ENCODE results near the gene A4GALT. TPM values are rescaled to one million over a fixed set of nuclear protein-coding genes. Genes with fewer than 3 reads are reported as not detected.
A peak's percentile ranks its signal among the peaks of the same experiment; 100 is the strongest.

A4GALT gene
- total and polyA plus RNA-seq, 2 of the 13 experiments (the other 11 are each of a cell fraction or from before 2014, with no cell fraction given): 0.09 to 1.1 TPM

DNA sequence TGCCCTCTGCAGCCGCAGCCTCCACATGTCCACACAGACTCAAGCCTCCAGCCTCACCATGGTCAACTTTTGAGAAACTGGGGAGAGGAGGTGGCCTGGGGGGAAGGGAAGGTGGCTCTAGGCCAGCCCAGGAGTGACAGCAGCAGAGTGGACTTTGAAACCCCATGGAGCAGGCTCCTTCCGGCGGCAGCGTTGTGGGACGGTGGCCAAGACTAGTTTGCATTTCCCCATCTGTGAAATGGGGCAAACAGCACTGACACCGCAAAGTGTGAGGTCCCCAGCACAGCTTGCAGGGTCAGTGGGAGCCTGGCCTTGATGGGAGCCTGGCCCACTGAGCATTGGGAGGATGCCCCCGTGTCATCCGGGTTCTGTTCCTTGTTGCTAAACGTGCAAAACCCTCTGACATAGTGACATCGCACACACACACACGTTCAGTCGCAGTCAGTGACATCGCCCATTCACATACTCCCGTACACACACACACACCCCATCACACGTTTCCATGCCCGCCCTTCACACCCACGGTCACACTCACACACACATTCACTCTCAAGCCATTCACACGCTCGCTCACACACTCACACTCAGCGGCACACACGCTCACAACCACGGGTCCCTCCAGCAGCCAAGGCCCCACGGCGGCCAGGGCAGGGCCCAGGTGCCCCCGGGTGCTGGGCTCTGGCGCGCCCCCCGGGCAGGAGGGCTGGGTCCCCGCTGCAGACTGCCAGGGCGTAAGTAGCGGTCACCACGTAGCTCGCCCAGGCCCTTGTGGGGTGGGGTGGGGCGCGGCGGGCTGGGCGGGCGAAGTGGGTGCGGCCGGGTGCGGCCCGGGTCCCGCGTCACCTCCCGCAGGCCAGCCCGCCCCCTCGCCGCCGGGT is 72.1 kb downstream of the A4GALT start (continued):
- TF ChIP-seq, protein P1, sequence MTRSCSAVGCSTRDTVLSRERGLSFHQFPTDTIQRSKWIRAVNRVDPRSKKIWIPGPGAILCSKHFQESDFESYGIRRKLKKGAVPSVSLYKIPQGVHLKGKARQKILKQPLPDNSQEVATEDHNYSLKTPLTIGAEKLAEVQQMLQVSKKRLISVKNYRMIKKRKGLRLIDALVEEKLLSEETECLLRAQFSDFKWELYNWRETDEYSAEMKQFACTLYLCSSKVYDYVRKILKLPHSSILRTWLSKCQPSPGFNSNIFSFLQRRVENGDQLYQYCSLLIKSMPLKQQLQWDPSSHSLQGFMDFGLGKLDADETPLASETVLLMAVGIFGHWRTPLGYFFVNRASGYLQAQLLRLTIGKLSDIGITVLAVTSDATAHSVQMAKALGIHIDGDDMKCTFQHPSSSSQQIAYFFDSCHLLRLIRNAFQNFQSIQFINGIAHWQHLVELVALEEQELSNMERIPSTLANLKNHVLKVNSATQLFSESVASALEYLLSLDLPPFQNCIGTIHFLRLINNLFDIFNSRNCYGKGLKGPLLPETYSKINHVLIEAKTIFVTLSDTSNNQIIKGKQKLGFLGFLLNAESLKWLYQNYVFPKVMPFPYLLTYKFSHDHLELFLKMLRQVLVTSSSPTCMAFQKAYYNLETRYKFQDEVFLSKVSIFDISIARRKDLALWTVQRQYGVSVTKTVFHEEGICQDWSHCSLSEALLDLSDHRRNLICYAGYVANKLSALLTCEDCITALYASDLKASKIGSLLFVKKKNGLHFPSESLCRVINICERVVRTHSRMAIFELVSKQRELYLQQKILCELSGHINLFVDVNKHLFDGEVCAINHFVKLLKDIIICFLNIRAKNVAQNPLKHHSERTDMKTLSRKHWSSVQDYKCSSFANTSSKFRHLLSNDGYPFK (CRISPR knock-in tag; IDR thresholded peaks at IDR 0.05; ENCODE audit: borderline replicate concordance): peak; percentile 63; the same call in 1 of the 2 replicates
- TF ChIP-seq POLR2G (IDR thresholded peaks at IDR 0.05; ENCODE audit: low read depth, low read length) (peak; percentile 77), ZNF430 (CRISPR knock-in tag; IDR thresholded peaks at IDR 0.05) (no peak), ZNF253 (CRISPR knock-in tag; IDR thresholded peaks at IDR 0.05; ENCODE audit: borderline replicate concordance) (no peak), SOX6 (IDR thresholded peaks at IDR 0.05) (no peak), SOX6 (CRISPR knock-in tag; IDR thresholded peaks at IDR 0.05) (peak; percentile 82), FOXK2 (IDR thresholded peaks at IDR 0.05) (no peak), ZNF205 (CRISPR knock-in tag; IDR thresholded peaks at IDR 0.05) (peak; percentile 77), SOX13 (IDR thresholded peaks at IDR 0.05) (no peak), SOX13 (CRISPR knock-in tag; conservative IDR thresholded peaks at IDR 0.05 in 1 of 2, IDR thresholded peaks at IDR 0.05 in 1 of 2) (peak in 1 of 2 experiments; percentile 46; a peak in 1 of 4 replicates), NFE2L2 (IDR thresholded peaks at IDR 0.05; ENCODE audit: low read length) (no peak), MED1 (CRISPR knock-in tag; IDR thresholded peaks at IDR 0.05) (peak; percentile 94), HNRNPLL (IDR thresholded peaks at IDR 0.05; ENCODE audit: low read depth, low read length, poor library complexity, severe bottlenecking) (peak; percentile 73), DMAP1 (CRISPR knock-in tag; IDR thresholded peaks at IDR 0.05) (peak; percentile 61; the same call in 1 of the 2 replicates), ZNF660 (CRISPR knock-in tag; IDR thresholded peaks at IDR 0.05; ENCODE audit: borderline replicate concordance, low read depth) (no peak), ZNF629 (CRISPR knock-in tag; conservative IDR thresholded peaks at IDR 0.05) (peak; percentile 100), ADNP (CRISPR knock-in tag; IDR thresholded peaks at IDR 0.05) (peak; percentile 96), NFKB2 (CRISPR knock-in tag; IDR thresholded peaks at IDR 0.05; ENCODE audit: borderline replicate concordance) (peak; percentile 68; the same call in 1 of the 2 replicates), ZNF20 (CRISPR knock-in tag; IDR thresholded peaks at IDR 0.05) (no peak), RAD21 (CRISPR knock-in tag; IDR thresholded peaks at IDR 0.05) (peak; percentile 29; the same call in 1 of the 2 replicates)
- TF ChIP-seq, protein P2, sequence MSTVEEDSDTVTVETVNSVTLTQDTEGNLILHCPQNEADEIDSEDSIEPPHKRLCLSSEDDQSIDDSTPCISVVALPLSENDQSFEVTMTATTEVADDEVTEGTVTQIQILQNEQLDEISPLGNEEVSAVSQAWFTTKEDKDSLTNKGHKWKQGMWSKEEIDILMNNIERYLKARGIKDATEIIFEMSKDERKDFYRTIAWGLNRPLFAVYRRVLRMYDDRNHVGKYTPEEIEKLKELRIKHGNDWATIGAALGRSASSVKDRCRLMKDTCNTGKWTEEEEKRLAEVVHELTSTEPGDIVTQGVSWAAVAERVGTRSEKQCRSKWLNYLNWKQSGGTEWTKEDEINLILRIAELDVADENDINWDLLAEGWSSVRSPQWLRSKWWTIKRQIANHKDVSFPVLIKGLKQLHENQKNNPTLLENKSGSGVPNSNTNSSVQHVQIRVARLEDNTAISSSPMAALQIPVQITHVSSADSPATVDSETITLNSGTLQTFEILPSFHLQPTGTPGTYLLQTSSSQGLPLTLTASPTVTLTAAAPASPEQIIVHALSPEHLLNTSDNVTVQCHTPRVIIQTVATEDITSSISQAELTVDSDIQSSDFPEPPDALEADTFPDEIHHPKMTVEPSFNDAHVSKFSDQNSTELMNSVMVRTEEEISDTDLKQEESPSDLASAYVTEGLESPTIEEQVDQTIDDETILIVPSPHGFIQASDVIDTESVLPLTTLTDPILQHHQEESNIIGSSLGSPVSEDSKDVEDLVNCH (CRISPR knock-in tag; IDR thresholded peaks at IDR 0.05): no peak
- TF ChIP-seq, protein P3, sequence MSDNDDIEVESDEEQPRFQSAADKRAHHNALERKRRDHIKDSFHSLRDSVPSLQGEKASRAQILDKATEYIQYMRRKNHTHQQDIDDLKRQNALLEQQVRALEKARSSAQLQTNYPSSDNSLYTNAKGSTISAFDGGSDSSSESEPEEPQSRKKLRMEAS (IDR thresholded peaks at IDR 0.05): peak; percentile 81
- TF ChIP-seq, protein P4, sequence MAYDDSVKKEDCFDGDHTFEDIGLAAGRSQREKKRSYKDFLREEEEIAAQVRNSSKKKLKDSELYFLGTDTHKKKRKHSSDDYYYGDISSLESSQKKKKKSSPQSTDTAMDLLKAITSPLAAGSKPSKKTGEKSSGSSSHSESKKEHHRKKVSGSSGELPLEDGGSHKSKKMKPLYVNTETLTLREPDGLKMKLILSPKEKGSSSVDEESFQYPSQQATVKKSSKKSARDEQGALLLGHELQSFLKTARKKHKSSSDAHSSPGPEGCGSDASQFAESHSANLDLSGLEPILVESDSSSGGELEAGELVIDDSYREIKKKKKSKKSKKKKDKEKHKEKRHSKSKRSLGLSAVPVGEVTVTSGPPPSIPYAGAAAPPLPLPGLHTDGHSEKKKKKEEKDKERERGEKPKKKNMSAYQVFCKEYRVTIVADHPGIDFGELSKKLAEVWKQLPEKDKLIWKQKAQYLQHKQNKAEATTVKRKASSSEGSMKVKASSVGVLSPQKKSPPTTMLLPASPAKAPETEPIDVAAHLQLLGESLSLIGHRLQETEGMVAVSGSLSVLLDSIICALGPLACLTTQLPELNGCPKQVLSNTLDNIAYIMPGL (CRISPR knock-in tag; IDR thresholded peaks at IDR 0.05; ENCODE audit: borderline replicate concordance in 1 of 2, low read depth in 1 of 2): peak in 1 of 2 experiments; percentile 50; a peak in 2 of 4 replicates

Measured in HepG2 (cell line).